Activated B cell treated with CpG ODN at 0.5 μM for 24 hours (primary cell): ENCODE data around the gene SCYGR1. TPM values are rescaled to one million over a fixed set of nuclear protein-coding genes. Genes with fewer than 3 reads are reported as not detected.

Experiments used
- ATAC-seq: fragments of 200-7000 bp; cut with Tn5 transposase; one replicate; pipeline ENCODE4 v1.10.0; 2021; ENCODE audit warnings: low read depth, mild to moderate bottlenecking, moderate library complexity
- CTCF ChIA-PET: fragments of 350-600 bp; sonication (Branson Sonifier 250); formaldehyde crosslinking; loops from one replicate; lab custom pipeline; 2021; ENCODE audit warnings: antibody characterized with exemption; lab: Charles Lee
- POLR2A ChIA-PET: fragments of 350-600 bp; sonication (Branson Sonifier 250); formaldehyde crosslinking; loops from one replicate; lab custom pipeline; 2021; ENCODE audit warnings: antibody characterized with exemption; lab: Charles Lee
- DNase-seq: peaks from one replicate; pipeline ENCODE4 v3.0.0; 2022
- H3K27ac Mint-ChIP-seq: one replicate; pipeline ENCODE4 v1.8.0; 2020; ENCODE audit warnings: mixed read lengths
- H3K27me3 Mint-ChIP-seq: one replicate; pipeline ENCODE4 v1.8.0; 2021; ENCODE audit warnings: mixed read lengths
- H3K36me3 Mint-ChIP-seq: one replicate; pipeline ENCODE4 v1.8.0; 2021; ENCODE audit warnings: low read depth, mixed read lengths
- H3K4me1 Mint-ChIP-seq: one replicate; pipeline ENCODE4 v1.8.0; 2021; ENCODE audit warnings: mixed read lengths
- H3K4me3 Mint-ChIP-seq: one replicate; pipeline ENCODE4 v1.8.0; 2020; ENCODE audit warnings: mild to moderate bottlenecking, mixed read lengths
- H3K9me3 Mint-ChIP-seq: one replicate; pipeline ENCODE4 v1.8.0; 2020; ENCODE audit warnings: mixed read lengths
- CTCF ChIP-seq: fragments of 200-600 bp; IDR thresholded peaks from one replicate; pipeline ENCODE4 v1.8.0; 2022; ENCODE audit warnings: antibody characterized with exemption, mild to moderate bottlenecking
- intact Hi-C: fragments of 100-400 bp; cut with micrococcal nuclease; formaldehyde crosslinking; loops from one replicate; pipeline ENCODE4 v1.15.1; 2024
- total RNA-seq: library from RNA; stranded (reverse); gene quantifications from 2 replicates; pipeline ENCODE4 v1.2.3, GENCODE V29; 2022

SCYGR1 gene
- total RNA-seq, 1 donor from 2014 or later: not detected

GRCh38 chr2:227370791-227371312, 16.9 kb downstream of the SCYGR1 start:
- H3K4me3 Mint-ChIP-seq: no peak overlapping the region
- DNase-seq (no peak), ATAC-seq (no peak)
- H3K27ac Mint-ChIP-seq: no peak overlapping the region
- no peaks in the 10 kb centered on the region for H3K9me3 Mint-ChIP-seq
- ChIA-PET POLR2A (no interaction called here), CTCF (no interaction called here)
- intact Hi-C loops: no loop called here
- H3K36me3 Mint-ChIP-seq: no peaks in the 10 kb centered on the region
- TF ChIP-seq CTCF: no peak
- no peaks in the 10 kb centered on the region for H3K27me3 Mint-ChIP-seq
- peaks cover 4% of the 10 kb centered on the region for H3K4me1 Mint-ChIP-seq

- no peak for TF ChIP-seq CTCF
- intact Hi-C loops: no loop called here
- H3K27me3 Mint-ChIP-seq: no peaks in the 10 kb centered on the region
- H3K4me1 Mint-ChIP-seq: peaks cover under 1% of the 10 kb centered on the region
- H3K36me3 Mint-ChIP-seq: no peaks in the 10 kb centered on the region
- no peak overlapping the region for H3K27ac Mint-ChIP-seq
- ChIA-PET POLR2A (no interaction called here), CTCF (interaction anchor here (1.4 kb wide), 1 partner anchor 396 kb away, joined by 3 read pairs; no protein-coding TSS in a partner anchor)
- H3K9me3 Mint-ChIP-seq: no peaks in the 10 kb centered on the region
- no peak for ATAC-seq
- DNase-seq: no peak
- no peak overlapping the region for H3K4me3 Mint-ChIP-seq
Observed at GRCh38 chr2:227370092-227370491, 17.7 kb downstream of the SCYGR1 start.

- H3K4me3 Mint-ChIP-seq: no peak overlapping the region
- ChIA-PET POLR2A (no interaction called here), CTCF (no interaction called here)
- no peak for TF ChIP-seq CTCF
- no peaks in the 10 kb centered on the region for H3K36me3 Mint-ChIP-seq
- no peaks in the 10 kb centered on the region for H3K9me3 Mint-ChIP-seq
- no peak overlapping the region for H3K27ac Mint-ChIP-seq
- ATAC-seq: no peak
- intact Hi-C loops: no loop called here
- H3K4me1 Mint-ChIP-seq: peaks cover 4% of the 10 kb centered on the region
- DNase-seq: no peak
- no peaks in the 10 kb centered on the region for H3K27me3 Mint-ChIP-seq
Observed at GRCh38 chr2:227368574-227368973, 19.2 kb downstream of the SCYGR1 start.

- ChIA-PET CTCF (no interaction called here), POLR2A (no interaction called here)
- ATAC-seq (no peak), DNase-seq (no peak)
- no peaks in the 10 kb centered on the region for H3K36me3 Mint-ChIP-seq
- no peak for TF ChIP-seq CTCF
- peaks cover 4% of the 10 kb centered on the region for H3K4me1 Mint-ChIP-seq
- no peak overlapping the region for H3K27ac Mint-ChIP-seq
- intact Hi-C loops: no loop called here
- no peaks in the 10 kb centered on the region for H3K27me3 Mint-ChIP-seq
- no peaks in the 10 kb centered on the region for H3K9me3 Mint-ChIP-seq
- H3K4me3 Mint-ChIP-seq: no peak overlapping the region
Observed at GRCh38 chr2:227367427-227367795, 20.3 kb downstream of the SCYGR1 start.

GRCh38 chr2:227366769-227367426, 20.9 kb downstream of the SCYGR1 start:
- Mint-ChIP-seq H3K36me3 (no peaks in the 10 kb centered on the region), H3K27ac (no peak overlapping the region), H3K9me3 (no peaks in the 10 kb centered on the region), H3K4me3 (no peak overlapping the region), H3K4me1 (peaks cover 4% of the 10 kb centered on the region), H3K27me3 (no peaks in the 10 kb centered on the region)
- no peak for TF ChIP-seq CTCF
- POLR2A ChIA-PET: no interaction called here
- no peak for DNase-seq
- CTCF ChIA-PET: no interaction called here
- no peak for ATAC-seq
- intact Hi-C loops: no loop called here
